DND-41 (cell line): ENCODE data around the gene TMEM131L.

Experiments used
- ATAC-seq: fragments of 200-7000 bp; cut with Tn5 transposase; 3 replicates; pipeline ENCODE4 v1.9.1; 2021; ENCODE audit warnings: low read depth; ENCODE audit not compliant: insufficient read depth
- DNase-seq: peaks from one replicate; pipeline ENCODE4 v3.0.0-alpha.2; 2020
- H2AFZ ChIP-seq: 2 replicates; pipeline ENCODE4 v1.6.0; 2012; ENCODE audit warnings: low read depth, low read length
- H3K27ac ChIP-seq: 2 replicates; pipeline ENCODE4 v1.5.1; 2012; ENCODE audit warnings: low read length, inconsistent platforms
- H3K27me3 ChIP-seq: fragments of 200-600 bp; sonication (generic); 2 replicates; pipeline ENCODE4 v1.6.0; 2012; ENCODE audit warnings: low read length, mild to moderate bottlenecking, inconsistent platforms; ENCODE audit not compliant: insufficient read depth, poor library complexity
- H3K36me3 ChIP-seq: 2 replicates; pipeline ENCODE4 v1.5.1; 2012; ENCODE audit warnings: low read length, inconsistent platforms; ENCODE audit not compliant: insufficient read depth
- H3K4me1 ChIP-seq: 2 replicates; pipeline ENCODE4 v1.5.1; 2012; ENCODE audit warnings: mild to moderate bottlenecking, low read length; ENCODE audit not compliant: insufficient read depth
- H3K4me2 ChIP-seq: 2 replicates; pipeline ENCODE4 v1.6.0; 2012; ENCODE audit warnings: mild to moderate bottlenecking, moderate library complexity, low read length, inconsistent platforms; ENCODE audit not compliant: insufficient read depth
- H3K4me3 ChIP-seq, 2 experiments: fragments of 200-600 bp in 1 of 2; shearing (Covaris generic) in 1 of 2; 2 replicates each; pipeline ENCODE4 v1.5.1; 2012 to 2016; ENCODE audit warnings: inconsistent platforms in 2 of 2, low read length in 2 of 2, mild to moderate bottlenecking in 2 of 2, low read depth in 1 of 2, moderate library complexity in 1 of 2
- H3K79me2 ChIP-seq: 2 replicates; pipeline ENCODE4 v1.6.0; 2012; ENCODE audit warnings: low read length, inconsistent platforms; ENCODE audit not compliant: insufficient read depth
- H3K9ac ChIP-seq: 2 replicates; pipeline ENCODE4 v1.6.0; 2012; ENCODE audit warnings: low read depth, mild to moderate bottlenecking, inconsistent platforms, low read length, moderate library complexity
- H3K9me3 ChIP-seq: 2 replicates; pipeline ENCODE4 v1.5.1; 2012; ENCODE audit warnings: low read length, moderate library complexity, mild to moderate bottlenecking, inconsistent platforms; ENCODE audit not compliant: insufficient read depth, severe bottlenecking
- H4K20me1 ChIP-seq: 2 replicates; pipeline ENCODE4 v1.6.0; 2012; ENCODE audit warnings: low read length; ENCODE audit not compliant: insufficient read depth
- EZH2 ChIP-seq: IDR thresholded peaks from 3 replicates; pipeline ENCODE4 v1.6.1; 2012; ENCODE audit warnings: borderline replicate concordance, low read depth, mild to moderate bottlenecking, moderate library complexity, low read length, inconsistent platforms; ENCODE audit not compliant: severe bottlenecking
- TF ChIP-seq, protein P1 (sequence below): IDR thresholded peaks from 2 replicates; pipeline ENCODE4 v1.5.1; 2012; ENCODE audit warnings: borderline replicate concordance, low read length, moderate library complexity, mild to moderate bottlenecking; ENCODE audit not compliant: poor library complexity, severe bottlenecking; ENCODE audit errors: extremely low read depth

TMEM131L gene

DNA sequence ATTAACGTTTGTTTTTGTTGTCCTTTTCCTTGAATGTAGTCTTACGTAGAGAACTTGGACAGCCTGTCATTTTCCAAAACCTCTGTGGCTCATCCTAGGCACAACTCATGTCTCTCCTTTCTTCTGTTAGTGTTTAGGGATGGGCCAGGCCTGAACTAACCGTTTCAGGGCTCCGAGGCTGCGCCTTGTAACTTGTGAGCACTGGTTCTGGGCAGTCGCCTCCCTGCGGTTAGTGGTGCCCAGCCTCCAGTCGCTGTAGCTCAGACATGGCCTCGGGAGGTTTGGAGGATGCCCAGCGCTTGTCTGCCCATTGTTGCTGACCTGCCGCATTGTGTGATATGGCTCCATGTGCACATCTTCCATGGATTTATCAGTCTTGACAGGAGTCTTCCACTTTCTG, 32.8 kb downstream of the TMEM131L start:
- peaks cover 93% of the 10 kb centered on the region for H3K36me3 ChIP-seq
- TF ChIP-seq EZH2: no peak
- TF ChIP-seq, protein P1, sequence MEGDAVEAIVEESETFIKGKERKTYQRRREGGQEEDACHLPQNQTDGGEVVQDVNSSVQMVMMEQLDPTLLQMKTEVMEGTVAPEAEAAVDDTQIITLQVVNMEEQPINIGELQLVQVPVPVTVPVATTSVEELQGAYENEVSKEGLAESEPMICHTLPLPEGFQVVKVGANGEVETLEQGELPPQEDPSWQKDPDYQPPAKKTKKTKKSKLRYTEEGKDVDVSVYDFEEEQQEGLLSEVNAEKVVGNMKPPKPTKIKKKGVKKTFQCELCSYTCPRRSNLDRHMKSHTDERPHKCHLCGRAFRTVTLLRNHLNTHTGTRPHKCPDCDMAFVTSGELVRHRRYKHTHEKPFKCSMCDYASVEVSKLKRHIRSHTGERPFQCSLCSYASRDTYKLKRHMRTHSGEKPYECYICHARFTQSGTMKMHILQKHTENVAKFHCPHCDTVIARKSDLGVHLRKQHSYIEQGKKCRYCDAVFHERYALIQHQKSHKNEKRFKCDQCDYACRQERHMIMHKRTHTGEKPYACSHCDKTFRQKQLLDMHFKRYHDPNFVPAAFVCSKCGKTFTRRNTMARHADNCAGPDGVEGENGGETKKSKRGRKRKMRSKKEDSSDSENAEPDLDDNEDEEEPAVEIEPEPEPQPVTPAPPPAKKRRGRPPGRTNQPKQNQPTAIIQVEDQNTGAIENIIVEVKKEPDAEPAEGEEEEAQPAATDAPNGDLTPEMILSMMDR: no peak
- H2AFZ ChIP-seq: no peak overlapping the region
- no peaks in the 10 kb centered on the region for H3K27me3 ChIP-seq
- no peaks in the 10 kb centered on the region for H3K9me3 ChIP-seq
- peak overlapping the region; percentile 33 for H3K27ac ChIP-seq
- peak overlapping the region; percentile 2; the same call in 1 of the 2 replicates for H3K4me2 ChIP-seq
- peaks cover 68% of the 10 kb centered on the region for H3K4me1 ChIP-seq
- H4K20me1 ChIP-seq: peaks cover 93% of the 10 kb centered on the region
- ATAC-seq (no peak), DNase-seq (no peak)
- no peak overlapping the region for H3K4me3 ChIP-seq
- no peak overlapping the region for H3K9ac ChIP-seq
- peaks cover 100% of the 10 kb centered on the region for H3K79me2 ChIP-seq

DNA sequence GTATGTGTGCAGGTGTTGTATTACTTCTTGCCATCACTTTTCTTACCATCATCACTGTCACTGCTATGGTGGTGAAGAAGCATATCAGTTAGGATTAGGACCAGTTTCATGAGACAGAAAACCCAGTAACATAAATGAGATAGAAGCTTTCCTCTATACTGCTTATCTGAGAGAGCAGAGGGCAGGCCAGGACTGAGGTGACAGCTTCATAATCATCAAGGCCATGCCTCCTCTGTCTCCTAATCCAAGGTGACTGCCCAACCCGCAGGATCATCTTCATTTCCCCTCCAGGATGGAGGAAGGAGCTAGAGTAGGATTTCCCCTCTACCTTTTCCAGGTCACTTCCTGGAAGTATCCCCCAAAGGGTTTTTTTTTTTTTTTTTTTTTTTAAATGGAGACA, 35.4 kb downstream of the TMEM131L start:
- H3K36me3 ChIP-seq: peaks cover 90% of the 10 kb centered on the region
- no peaks in the 10 kb centered on the region for H3K27me3 ChIP-seq
- no peak overlapping the region for H3K4me3 ChIP-seq
- H3K4me1 ChIP-seq: peaks cover 63% of the 10 kb centered on the region
- H3K9ac ChIP-seq: no peak overlapping the region
- no peak overlapping the region for H2AFZ ChIP-seq
- no peaks in the 10 kb centered on the region for H3K9me3 ChIP-seq
- H3K79me2 ChIP-seq: peaks cover 100% of the 10 kb centered on the region
- TF ChIP-seq EZH2: no peak
- TF ChIP-seq, protein P1: no peak
- peak overlapping the region; percentile 21 for H3K27ac ChIP-seq
- DNase-seq: no peak
- peaks cover 85% of the 10 kb centered on the region for H4K20me1 ChIP-seq
- ATAC-seq: no peak
- H3K4me2 ChIP-seq: no peak overlapping the region

DNA sequence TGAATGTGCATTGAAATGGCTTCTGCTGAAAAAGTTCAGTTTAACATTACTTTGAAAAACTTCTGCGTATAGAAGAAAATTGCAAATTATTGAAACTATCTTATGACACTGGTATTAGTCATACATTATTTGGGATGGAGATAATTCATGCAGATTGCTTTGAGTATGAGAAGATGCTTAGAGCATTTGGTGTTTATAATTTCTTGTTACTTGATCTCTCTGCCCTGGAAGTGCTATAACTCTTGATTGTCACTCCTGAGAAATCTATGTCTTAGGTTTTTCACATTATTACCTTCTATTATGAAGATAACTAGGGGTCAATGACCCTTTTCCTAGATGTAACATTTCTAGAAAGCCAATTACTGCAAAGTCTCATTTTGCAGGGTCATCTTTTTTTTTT, 36.4 kb downstream of the TMEM131L start:
- DNase-seq (no peak), ATAC-seq (no peak)
- H3K4me2 ChIP-seq: no peak overlapping the region
- H3K4me1 ChIP-seq: peaks cover 62% of the 10 kb centered on the region
- H4K20me1 ChIP-seq: peaks cover 84% of the 10 kb centered on the region
- H3K27me3 ChIP-seq: no peaks in the 10 kb centered on the region
- no peak overlapping the region for H3K9ac ChIP-seq
- H3K79me2 ChIP-seq: peaks cover 100% of the 10 kb centered on the region
- H3K4me3 ChIP-seq: no peak overlapping the region
- H3K27ac ChIP-seq: peak overlapping the region; percentile 48; the same call in 1 of the 2 replicates
- TF ChIP-seq, protein P1: no peak
- TF ChIP-seq EZH2: no peak
- H3K9me3 ChIP-seq: no peaks in the 10 kb centered on the region
- no peak overlapping the region for H2AFZ ChIP-seq
- peaks cover 90% of the 10 kb centered on the region for H3K36me3 ChIP-seq
